ENCODE results near the gene IGSF3. TPM values are rescaled to one million over a fixed set of nuclear protein-coding genes. Genes with fewer than 3 reads are reported as not detected.

Gene IGSF3
- total RNA-seq, 1 donor from 2014 or later, result 27.2 TPM

GRCh38 chr1:116529681-116530080 is 137.9 kb downstream of the IGSF3 start:
- no peak for DNase-seq (ENCODE audit: low read depth in 2 of 2)

DNA sequence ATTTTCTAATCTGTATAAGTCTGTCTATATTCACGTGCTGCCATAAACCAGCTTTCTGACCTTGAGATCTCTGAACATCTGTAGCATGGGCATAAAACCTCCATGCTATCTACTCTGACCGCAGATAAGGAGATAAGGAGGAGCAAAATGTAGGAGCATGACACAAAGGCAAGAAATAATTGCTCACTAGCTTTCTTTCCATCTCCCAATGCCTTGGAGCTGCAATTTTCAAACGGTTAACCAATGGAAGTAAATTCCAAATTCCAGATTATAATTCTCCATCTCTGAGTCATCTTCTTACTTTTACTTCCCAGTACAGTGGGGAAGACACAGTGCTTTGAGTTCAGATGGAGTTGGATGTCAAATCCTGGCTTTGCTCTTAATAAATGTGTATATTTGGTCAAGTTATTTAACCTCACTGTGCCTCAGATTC is 138.3 kb downstream of the IGSF3 start:
- no peak for DNase-seq (ENCODE audit: low read depth in 2 of 2)

- no peak for DNase-seq (ENCODE audit: low read depth in 2 of 2)
Observed at GRCh38 chr1:116528329-116529083, 139.0 kb downstream of the IGSF3 start.

GRCh38 chr1:116525440-116525839 is 142.1 kb downstream of the IGSF3 start:
- DNase-seq (ENCODE audit: low read depth in 2 of 2), result no peak

Other genes with a start within 250 kb of the IGSF3 start
- 16.1 and 20.4 TPM in 2 replicates for gene CD58, start 96.7 kb downstream of the IGSF3 start, total RNA-seq
- not detected in 2 replicates for gene CD2, start 86.7 kb upstream of the IGSF3 start, total RNA-seq
- gene PTGFRN, start 242.2 kb upstream of the IGSF3 start, total RNA-seq, result 98.2 and 146 TPM in 2 replicates

Measured in lung microvascular endothelial cell (primary cell).